Fibroblast of villous mesenchyme (primary cell): ENCODE data around the gene SPA17. TPM values are rescaled to one million over a fixed set of nuclear protein-coding genes. Genes with fewer than 3 reads are reported as not detected.

Experiments
- DNase-seq: peaks from one replicate; pipeline ENCODE4 v3.0.0-alpha.2; 2010; ENCODE audit warnings: low read depth
- H3K4me3 ChIP-seq: 2 replicates; pipeline ENCODE4 v1.5.1; 2011; ENCODE audit warnings: low read depth, mild to moderate bottlenecking, low read length
- CTCF ChIP-seq: IDR thresholded peaks from 2 replicates; pipeline ENCODE4 v1.5.1; 2012; ENCODE audit warnings: low read depth, mild to moderate bottlenecking, low read length; ENCODE audit not compliant: insufficient read depth
- total RNA-seq: library from RNA; depleted of rRNA; stranded (reverse); fragments of >200 nt; gene quantifications from 2 replicates; pipeline ENCODE4 v1.2.3, GENCODE V29; 2012

Gene SPA17
- total RNA-seq, 1 donor = 12.1 TPM

GRCh38 chr11:124738713-124739478 lies 65.2 kb downstream of the SPA17 start:
- no peak for TF ChIP-seq CTCF
- H3K4me3 ChIP-seq = peak overlapping the region; percentile 66
- no peak for DNase-seq

GRCh38 chr11:124739479-124740276 lies 66.0 kb downstream of the SPA17 start, which contains the start of gene NRGN:
Gene NRGN (plus strand): TSS chr11:124739942. CDS start chr11:124740085, 143 bp downstream.
- TF ChIP-seq CTCF = no peak
- peak within 1 kb of the TSS; percentile 66 for H3K4me3 ChIP-seq
- peak; percentile 83 for DNase-seq

GRCh38 chr11:124740277-124740882 lies 66.7 kb downstream of the SPA17 start:
- no peak for DNase-seq
- H3K4me3 ChIP-seq = peak overlapping the region; percentile 66
- TF ChIP-seq CTCF = peak; percentile 53

GRCh38 chr11:124742555-124742954 lies 68.9 kb downstream of the SPA17 start:
- no peak for DNase-seq
- no peak for TF ChIP-seq CTCF

GRCh38 chr11:124743050-124743449 lies 69.3 kb downstream of the SPA17 start:
- H3K4me3 ChIP-seq = no peak overlapping the region
- TF ChIP-seq CTCF = no peak
- no peak for DNase-seq

More at GRCh38 chr11:124742555-124742954, 68.9 kb downstream of the SPA17 start:
- H3K4me3 ChIP-seq = no peak overlapping the region

- peak overlapping the region; percentile 67 for H3K4me3 ChIP-seq
- TF ChIP-seq CTCF = no peak
- no peak for DNase-seq
Observed at GRCh38 chr11:124745270-124745834, 71.6 kb downstream of the SPA17 start.
